Measurements from ENCODE around the gene FBXL13.
"Not testable (repeated sequence)": the region's sequence is repeated elsewhere in the genome, so short reads cannot be mapped to it uniquely, and the experiment has no call there.

Gene FBXL13

GRCh38 chr7:103020876-103021275, 53.7 kb downstream of the FBXL13 start:
- DNase-seq, result not testable (repeated sequence)

- not testable (repeated sequence) for DNase-seq
These were observed 56.3 kb downstream of the FBXL13 start for GRCh38 chr7:103018295-103018694.

- DNase-seq, result no peak
These were observed 62.9 kb downstream of the FBXL13 start for GRCh38 chr7:103011650-103012049.

GRCh38 chr7:103010211-103010610, 64.4 kb downstream of the FBXL13 start:
- no peak for DNase-seq

GRCh38 chr7:103009466-103010185, 65.0 kb downstream of the FBXL13 start:
- DNase-seq, result no peak

- DNase-seq, result no peak
These were observed 71.6 kb downstream of the FBXL13 start for GRCh38 chr7:103003004-103003403.

GRCh38 chr7:103001210-103001609, 73.4 kb downstream of the FBXL13 start:
- DNase-seq, result no peak

- DNase-seq, result no peak
These were observed 77.6 kb downstream of the FBXL13 start for GRCh38 chr7:102996957-102997356.

GRCh38 chr7:102995609-102996008, 79.0 kb downstream of the FBXL13 start:
- DNase-seq, result not testable (repeated sequence)

GRCh38 chr7:102994567-102994966, 80.0 kb downstream of the FBXL13 start:
- DNase-seq, result no peak

GRCh38 chr7:102993718-102994029, 80.9 kb downstream of the FBXL13 start:
- no peak for DNase-seq

- DNase-seq, result no peak
These were observed 81.5 kb downstream of the FBXL13 start for GRCh38 chr7:102992938-102993717.

- no peak for DNase-seq
These were observed 82.1 kb downstream of the FBXL13 start for GRCh38 chr7:102992509-102992937.

- no peak for DNase-seq
These were observed 82.9 kb downstream of the FBXL13 start for GRCh38 chr7:102991540-102992214.

- DNase-seq, result no peak
These were observed 83.5 kb downstream of the FBXL13 start for GRCh38 chr7:102991077-102991539.

- no peak for DNase-seq
These were observed 84.0 kb downstream of the FBXL13 start for GRCh38 chr7:102990642-102991041.

- DNase-seq, result no peak
These were observed 85.7 kb downstream of the FBXL13 start for GRCh38 chr7:102988631-102989560.

GRCh38 chr7:102988088-102988487, 86.5 kb downstream of the FBXL13 start:
- no peak for DNase-seq

GRCh38 chr7:102985176-102985783, 89.3 kb downstream of the FBXL13 start:
- DNase-seq, result no peak

- DNase-seq, result no peak
These were observed 91.0 kb downstream of the FBXL13 start for GRCh38 chr7:102983602-102984001.

- DNase-seq, result no peak
These were observed 92.4 kb downstream of the FBXL13 start for GRCh38 chr7:102982235-102982634.

- DNase-seq, result no peak
These were observed 93.1 kb downstream of the FBXL13 start for GRCh38 chr7:102981451-102981850.

All from activated CD8-positive, alpha-beta memory T cell treated with anti-CD3 and anti-CD28 coated beads, Interleukin-2, amount 50 U/mL, for 4 hours (primary cell).